Nephron progenitor cell (in vitro differentiated cells): ENCODE data around the gene ZXDC.

ENCODE experiments used
- DNase-seq: peaks from one replicate; pipeline ENCODE4 v3.0.0; 2021
- H3K27ac Mint-ChIP-seq: 2 replicates; pipeline ENCODE4 v1.8.0; 2021; ENCODE audit warnings: mild to moderate bottlenecking, moderate library complexity, mixed read lengths
- H3K27me3 Mint-ChIP-seq: 2 replicates; pipeline ENCODE4 v1.8.0; 2021; ENCODE audit warnings: mild to moderate bottlenecking, low read depth, mixed read lengths; ENCODE audit not compliant: poor library complexity
- H3K36me3 Mint-ChIP-seq: 2 replicates; pipeline ENCODE4 v1.8.0; 2021; ENCODE audit warnings: low read depth, mixed read lengths
- H3K4me1 Mint-ChIP-seq: 2 replicates; pipeline ENCODE4 v1.8.0; 2021; ENCODE audit warnings: mixed read lengths
- H3K4me3 Mint-ChIP-seq: 2 replicates; pipeline ENCODE4 v1.8.0; 2021; ENCODE audit warnings: mild to moderate bottlenecking, moderate library complexity, mixed read lengths
- H3K9me3 Mint-ChIP-seq: 2 replicates; pipeline ENCODE4 v1.8.0; 2021; ENCODE audit warnings: mild to moderate bottlenecking, moderate library complexity, mixed read lengths
- TF ChIP-seq, protein P1 (sequence below): fragments of 200-600 bp; sonication (generic); IDR thresholded peaks from 2 replicates; pipeline ENCODE4 v1.5.0; 2021; ENCODE audit warnings: antibody characterized with exemption

The ZXDC gene

DNA sequence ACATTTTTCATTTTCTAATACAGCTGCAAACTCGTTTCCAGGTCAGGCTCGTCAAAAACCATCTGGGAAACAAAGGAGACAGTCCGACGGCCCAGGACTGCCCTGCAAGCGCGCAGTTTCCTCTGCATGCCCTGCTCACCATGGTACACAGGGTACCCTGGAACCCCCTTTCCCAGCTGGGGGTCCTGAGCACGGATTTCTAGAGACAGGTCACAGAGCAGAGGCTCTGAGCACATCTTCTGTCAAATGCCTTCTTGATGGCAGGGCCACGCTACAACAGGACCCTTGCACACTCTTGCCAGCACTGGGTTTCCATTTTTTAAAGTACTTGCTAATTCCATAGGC lies 8.1 kb downstream of the ZXDC start:
- H3K36me3 Mint-ChIP-seq = peaks cover 66% of the 10 kb centered on the region
- no peak for DNase-seq
- H3K4me1 Mint-ChIP-seq = peaks cover 22% of the 10 kb centered on the region
- no peak overlapping the region for H3K4me3 Mint-ChIP-seq
- TF ChIP-seq, protein P1, sequence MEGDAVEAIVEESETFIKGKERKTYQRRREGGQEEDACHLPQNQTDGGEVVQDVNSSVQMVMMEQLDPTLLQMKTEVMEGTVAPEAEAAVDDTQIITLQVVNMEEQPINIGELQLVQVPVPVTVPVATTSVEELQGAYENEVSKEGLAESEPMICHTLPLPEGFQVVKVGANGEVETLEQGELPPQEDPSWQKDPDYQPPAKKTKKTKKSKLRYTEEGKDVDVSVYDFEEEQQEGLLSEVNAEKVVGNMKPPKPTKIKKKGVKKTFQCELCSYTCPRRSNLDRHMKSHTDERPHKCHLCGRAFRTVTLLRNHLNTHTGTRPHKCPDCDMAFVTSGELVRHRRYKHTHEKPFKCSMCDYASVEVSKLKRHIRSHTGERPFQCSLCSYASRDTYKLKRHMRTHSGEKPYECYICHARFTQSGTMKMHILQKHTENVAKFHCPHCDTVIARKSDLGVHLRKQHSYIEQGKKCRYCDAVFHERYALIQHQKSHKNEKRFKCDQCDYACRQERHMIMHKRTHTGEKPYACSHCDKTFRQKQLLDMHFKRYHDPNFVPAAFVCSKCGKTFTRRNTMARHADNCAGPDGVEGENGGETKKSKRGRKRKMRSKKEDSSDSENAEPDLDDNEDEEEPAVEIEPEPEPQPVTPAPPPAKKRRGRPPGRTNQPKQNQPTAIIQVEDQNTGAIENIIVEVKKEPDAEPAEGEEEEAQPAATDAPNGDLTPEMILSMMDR = no peak
- H3K27me3 Mint-ChIP-seq = no peaks in the 10 kb centered on the region
- H3K9me3 Mint-ChIP-seq = no peaks in the 10 kb centered on the region
- no peak overlapping the region for H3K27ac Mint-ChIP-seq

GRCh38 chr3:126466886-126467610 lies 8.6 kb downstream of the ZXDC start:
- TF ChIP-seq, protein P1 = no peak
- H3K4me3 Mint-ChIP-seq = no peak overlapping the region
- no peak for DNase-seq
- no peak overlapping the region for H3K27ac Mint-ChIP-seq
- H3K36me3 Mint-ChIP-seq = peaks cover 66% of the 10 kb centered on the region
- H3K4me1 Mint-ChIP-seq = peaks cover 17% of the 10 kb centered on the region
- H3K9me3 Mint-ChIP-seq = no peaks in the 10 kb centered on the region
- H3K27me3 Mint-ChIP-seq = no peaks in the 10 kb centered on the region

DNA sequence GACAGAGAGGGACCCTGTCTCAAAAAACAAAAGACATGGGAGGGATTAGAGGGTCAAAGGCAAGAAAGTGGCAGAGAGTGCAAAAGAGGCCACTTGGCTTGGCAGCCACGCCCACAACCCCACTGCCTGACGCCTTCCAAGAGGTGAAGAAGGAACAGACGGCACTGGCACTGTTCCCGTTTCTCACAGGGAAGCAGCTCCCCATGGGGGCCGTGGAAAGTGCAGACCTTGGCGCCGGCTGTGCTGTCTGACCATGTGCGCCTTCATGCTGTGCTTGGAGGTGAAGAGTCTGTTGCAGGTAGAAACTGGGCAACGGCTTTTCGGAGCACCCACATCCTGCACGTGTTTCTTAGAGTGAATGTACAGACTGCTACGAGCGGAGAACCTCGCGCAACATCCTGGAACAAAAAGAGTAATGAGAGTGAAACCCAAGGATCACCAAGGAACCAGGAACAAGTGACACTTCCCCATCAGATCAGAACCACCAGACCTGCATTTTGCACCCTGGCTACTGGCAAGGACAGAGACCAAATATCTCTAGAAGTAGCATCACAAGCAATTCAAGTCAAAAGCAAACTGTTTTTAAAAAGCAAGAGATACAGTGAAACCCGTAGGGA lies 9.7 kb downstream of the ZXDC start:
- H3K9me3 Mint-ChIP-seq = no peaks in the 10 kb centered on the region
- peaks cover 68% of the 10 kb centered on the region for H3K36me3 Mint-ChIP-seq
- H3K27ac Mint-ChIP-seq = no peak overlapping the region
- TF ChIP-seq, protein P1 = no peak
- no peak overlapping the region for H3K4me3 Mint-ChIP-seq
- H3K4me1 Mint-ChIP-seq = peaks cover 15% of the 10 kb centered on the region
- H3K27me3 Mint-ChIP-seq = no peaks in the 10 kb centered on the region
- no peak for DNase-seq

GRCh38 chr3:126464997-126465396 lies 10.7 kb downstream of the ZXDC start:
- H3K27ac Mint-ChIP-seq = no peak overlapping the region
- H3K27me3 Mint-ChIP-seq = no peaks in the 10 kb centered on the region
- peaks cover 64% of the 10 kb centered on the region for H3K36me3 Mint-ChIP-seq
- H3K4me1 Mint-ChIP-seq = peaks cover 10% of the 10 kb centered on the region
- no peak overlapping the region for H3K4me3 Mint-ChIP-seq
- TF ChIP-seq, protein P1 = no peak
- H3K9me3 Mint-ChIP-seq = no peaks in the 10 kb centered on the region
- no peak for DNase-seq

- TF ChIP-seq, protein P1 = no peak
- DNase-seq = no peak
- no peaks in the 10 kb centered on the region for H3K9me3 Mint-ChIP-seq
- H3K4me3 Mint-ChIP-seq = no peak overlapping the region
- no peaks in the 10 kb centered on the region for H3K27me3 Mint-ChIP-seq
- H3K27ac Mint-ChIP-seq = no peak overlapping the region
- H3K36me3 Mint-ChIP-seq = peaks cover 60% of the 10 kb centered on the region
- H3K4me1 Mint-ChIP-seq = peaks cover 6% of the 10 kb centered on the region
Observed at GRCh38 chr3:126464494-126464893, 11.2 kb downstream of the ZXDC start.

- H3K9me3 Mint-ChIP-seq = no peaks in the 10 kb centered on the region
- peaks cover 5% of the 10 kb centered on the region for H3K4me1 Mint-ChIP-seq
- H3K27ac Mint-ChIP-seq = no peak overlapping the region
- H3K27me3 Mint-ChIP-seq = no peaks in the 10 kb centered on the region
- TF ChIP-seq, protein P1 = no peak
- peaks cover 56% of the 10 kb centered on the region for H3K36me3 Mint-ChIP-seq
- no peak overlapping the region for H3K4me3 Mint-ChIP-seq
- DNase-seq = no peak
Observed at GRCh38 chr3:126464093-126464492, 11.6 kb downstream of the ZXDC start.
